Large intestine (tissue), 3 donors: ENCODE results near the gene DYNLL2. TPM values are rescaled to one million over a fixed set of nuclear protein-coding genes. Genes with fewer than 3 reads are reported as not detected.
"Not testable (repeated sequence)": the region's sequence is repeated elsewhere in the genome, so short reads cannot be mapped to it uniquely, and the experiment has no call there.

Experiments
- DNase-seq, 2 donors: peaks; one replicate each; pipeline versions ENCODE4 v3.0.0 to v3.0.0-alpha.2; 2013
- H3K27ac ChIP-seq: one replicate; pipeline ENCODE4 v1.5.1; 2013; ENCODE audit warnings: low read length
- H3K27me3 ChIP-seq: 2 replicates; pipeline ENCODE4 v1.6.1; 2013; ENCODE audit warnings: low read length; ENCODE audit not compliant: control insufficient read depth, insufficient read depth
- H3K36me3 ChIP-seq: 2 replicates; pipeline ENCODE4 v1.6.1; 2013; ENCODE audit warnings: low read length; ENCODE audit not compliant: control insufficient read depth, insufficient read depth
- H3K4me1 ChIP-seq: one replicate; pipeline ENCODE4 v1.6.1; 2013; ENCODE audit warnings: low read length; ENCODE audit not compliant: control insufficient read depth, insufficient read depth
- H3K4me3 ChIP-seq: one replicate; pipeline ENCODE4 v1.5.1; 2013; ENCODE audit warnings: low read length
- H3K9me3 ChIP-seq: one replicate; pipeline ENCODE4 v1.6.1; 2013; ENCODE audit warnings: mild to moderate bottlenecking, low read depth, low read length, moderate library complexity; ENCODE audit not compliant: control insufficient read depth
- WGBS: methylation state at CpG from one replicate; pipeline ENCODE4 v1.1.5; 2013; ENCODE audit warnings: low lambda C conversion rate; ENCODE audit not compliant: insufficient coverage; 5-methylcytosine and 5-hydroxymethylcytosine counted together
- polyA plus RNA-seq: library from polyadenylated mRNA; unstranded; fragments of 120-200 nt; gene quantifications from one replicate; pipeline ENCODE4 v1.2.1, GENCODE V29; 2013

DYNLL2 gene
- polyA plus RNA-seq, 1 donor: 48.8 TPM

GRCh38 chr17:58120195-58120822, 37.1 kb downstream of the DYNLL2 start:
- 8% methylated on average over 2 of the region's 7 CpGs for WGBS
- no peak overlapping the region for H3K27ac ChIP-seq
- H3K4me1 ChIP-seq: no peaks in the 10 kb centered on the region
- no peak overlapping the region for H3K4me3 ChIP-seq
- no peaks in the 10 kb centered on the region for H3K9me3 ChIP-seq
- no peaks in the 10 kb centered on the region for H3K36me3 ChIP-seq
- H3K27me3 ChIP-seq: peaks cover 1% of the 10 kb centered on the region
- peak; percentile 23 to 39 for DNase-seq

- WGBS: no CpG with 5 or more reads among the region's 5 CpGs
- H3K36me3 ChIP-seq: no peaks in the 10 kb centered on the region
- no peak overlapping the region for H3K4me3 ChIP-seq
- peaks cover 3% of the 10 kb centered on the region for H3K27me3 ChIP-seq
- H3K4me1 ChIP-seq: no peaks in the 10 kb centered on the region
- DNase-seq: peak; percentile 12 to 22
- no peaks in the 10 kb centered on the region for H3K9me3 ChIP-seq
- no peak overlapping the region for H3K27ac ChIP-seq
Observed at GRCh38 chr17:58121925-58122324, 38.7 kb downstream of the DYNLL2 start.

GRCh38 chr17:58127846-58128245, 44.6 kb downstream of the DYNLL2 start:
- 64% methylated on average over 1 of the region's 1 CpG for WGBS
- DNase-seq: no peak
- Histone ChIP-seq H3K27ac (no peak overlapping the region), H3K9me3 (no peaks in the 10 kb centered on the region), H3K27me3 (peaks cover 5% of the 10 kb centered on the region), H3K36me3 (no peaks in the 10 kb centered on the region), H3K4me1 (no peaks in the 10 kb centered on the region), H3K4me3 (no peak overlapping the region)

GRCh38 chr17:58132697-58133096, 49.5 kb downstream of the DYNLL2 start:
- DNase-seq, H3K9me3 ChIP-seq, H3K36me3 ChIP-seq, H3K4me3 ChIP-seq, H3K4me1 ChIP-seq, H3K27ac ChIP-seq: not testable (repeated sequence)
- H3K27me3 ChIP-seq: peaks cover 26% of the 10 kb centered on the region
- no CpG with 5 or more reads among the region's 5 CpGs for WGBS

GRCh38 chr17:58136669-58137279, 53.6 kb downstream of the DYNLL2 start:
- H3K4me1 ChIP-seq: no peaks in the 10 kb centered on the region
- no peaks in the 10 kb centered on the region for H3K36me3 ChIP-seq
- H3K27ac ChIP-seq: no peak overlapping the region
- peaks cover 28% of the 10 kb centered on the region for H3K27me3 ChIP-seq
- no peak overlapping the region for H3K4me3 ChIP-seq
- no CpG with 5 or more reads among the region's 8 CpGs for WGBS
- H3K9me3 ChIP-seq: peaks cover 3% of the 10 kb centered on the region
- DNase-seq: no peak

- H3K4me1 ChIP-seq: no peaks in the 10 kb centered on the region
- no peak overlapping the region for H3K27ac ChIP-seq
- peaks cover 4% of the 10 kb centered on the region for H3K9me3 ChIP-seq
- H3K27me3 ChIP-seq: peaks cover 16% of the 10 kb centered on the region
- no peak overlapping the region for H3K4me3 ChIP-seq
- no peak for DNase-seq
- no CpG with 5 or more reads among the region's 5 CpGs for WGBS
- no peaks in the 10 kb centered on the region for H3K36me3 ChIP-seq
Observed at GRCh38 chr17:58141505-58141904, 58.3 kb downstream of the DYNLL2 start.

GRCh38 chr17:58143335-58143734, 60.1 kb downstream of the DYNLL2 start:
- DNase-seq, H3K27me3 ChIP-seq, H3K4me3 ChIP-seq, H3K36me3 ChIP-seq, H3K4me1 ChIP-seq, H3K9me3 ChIP-seq, H3K27ac ChIP-seq: not testable (repeated sequence)
- 57% methylated on average over 1 of the region's 4 CpGs for WGBS

GRCh38 chr17:58144801-58145200, 61.6 kb downstream of the DYNLL2 start:
- Histone ChIP-seq H3K4me1 (no peaks in the 10 kb centered on the region), H3K27me3 (peaks cover 21% of the 10 kb centered on the region), H3K4me3 (no peak overlapping the region), H3K27ac (no peak overlapping the region), H3K36me3 (no peaks in the 10 kb centered on the region), H3K9me3 (peaks cover 4% of the 10 kb centered on the region)
- WGBS: 83% methylated on average over 1 of the region's 1 CpG
- no peak for DNase-seq

Other genes with a start within 250 kb of the DYNLL2 start
- gene MRPS23, start 233.4 kb upstream of the DYNLL2 start, polyA plus RNA-seq: 40.3 TPM
- 17.1 TPM for gene CUEDC1, start 128.0 kb upstream of the DYNLL2 start, polyA plus RNA-seq
- gene VEZF1, start 95.2 kb upstream of the DYNLL2 start, polyA plus RNA-seq: 52.2 TPM
- gene SRSF1, start 76.2 kb upstream of the DYNLL2 start, polyA plus RNA-seq: 213 TPM
- 0.01 TPM for gene OR4D1, start 65.0 kb downstream of the DYNLL2 start, polyA plus RNA-seq
- gene OR4D2, start 83.6 kb downstream of the DYNLL2 start, polyA plus RNA-seq: not detected
- gene EPX, start 109.3 kb downstream of the DYNLL2 start, polyA plus RNA-seq: 0.24 TPM
- gene MKS1, start 135.8 kb downstream of the DYNLL2 start, polyA plus RNA-seq: 27.1 TPM
- 0.37 TPM for gene LPO, start 155.2 kb downstream of the DYNLL2 start, polyA plus RNA-seq
- gene MPO, start 197.5 kb downstream of the DYNLL2 start, polyA plus RNA-seq: 0.79 TPM
- 17.2 TPM for gene TSPOAP1, start 245.4 kb downstream of the DYNLL2 start, polyA plus RNA-seq